ENCODE measurements around the gene CRACR2B.

The CRACR2B gene

GRCh38 chr11:794766-795633 is 32.7 kb upstream of the CRACR2B start:
- DNase-seq (ENCODE audit: low spot score): peak; percentile 47

GRCh38 chr11:795634-796564 is 31.8 kb upstream of the CRACR2B start:
- DNase-seq (ENCODE audit: low spot score): peak; percentile 93

- peak; percentile 44 for DNase-seq (ENCODE audit: low spot score)
Observed at GRCh38 chr11:796565-797295, 31.0 kb upstream of the CRACR2B start.

GRCh38 chr11:797296-798092 is 30.2 kb upstream of the CRACR2B start:
- peak; percentile 87 for DNase-seq (ENCODE audit: low spot score)

- DNase-seq (ENCODE audit: low spot score): peak; percentile 95
Observed at GRCh38 chr11:798093-798713, 29.5 kb upstream of the CRACR2B start, which contains the start of gene SLC25A22. Gene SLC25A22, minus strand, starts transcription at chr11:798281. Its CDS starts 3,275 bp downstream, at chr11:795006.

GRCh38 chr11:799641-800316 is 27.9 kb upstream of the CRACR2B start:
- DNase-seq (ENCODE audit: low spot score): no peak

DNA sequence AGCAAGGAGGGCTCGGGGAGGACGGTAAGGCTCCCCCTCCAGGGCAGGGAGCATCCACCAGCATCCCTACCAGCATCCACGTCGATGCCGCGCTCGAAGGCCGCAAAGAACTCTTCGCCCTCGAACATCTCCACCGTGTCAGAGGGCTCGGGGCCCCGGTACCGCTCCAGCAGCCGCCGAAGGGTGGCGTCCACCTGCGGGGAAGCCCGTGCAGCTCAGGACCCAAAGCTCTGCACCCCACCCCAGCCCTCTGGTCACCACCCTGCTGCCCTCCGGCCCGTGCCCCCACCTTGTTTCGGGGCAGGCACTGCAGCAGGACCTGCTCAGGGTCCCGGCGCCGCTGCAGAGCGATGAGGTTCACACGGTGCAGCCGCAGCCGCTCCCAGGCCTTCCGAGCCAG is 27.2 kb upstream of the CRACR2B start:
- no peak for DNase-seq (ENCODE audit: low spot score)

GRCh38 chr11:801097-801780 is 26.5 kb upstream of the CRACR2B start:
- no peak for DNase-seq (ENCODE audit: low spot score)

DNA sequence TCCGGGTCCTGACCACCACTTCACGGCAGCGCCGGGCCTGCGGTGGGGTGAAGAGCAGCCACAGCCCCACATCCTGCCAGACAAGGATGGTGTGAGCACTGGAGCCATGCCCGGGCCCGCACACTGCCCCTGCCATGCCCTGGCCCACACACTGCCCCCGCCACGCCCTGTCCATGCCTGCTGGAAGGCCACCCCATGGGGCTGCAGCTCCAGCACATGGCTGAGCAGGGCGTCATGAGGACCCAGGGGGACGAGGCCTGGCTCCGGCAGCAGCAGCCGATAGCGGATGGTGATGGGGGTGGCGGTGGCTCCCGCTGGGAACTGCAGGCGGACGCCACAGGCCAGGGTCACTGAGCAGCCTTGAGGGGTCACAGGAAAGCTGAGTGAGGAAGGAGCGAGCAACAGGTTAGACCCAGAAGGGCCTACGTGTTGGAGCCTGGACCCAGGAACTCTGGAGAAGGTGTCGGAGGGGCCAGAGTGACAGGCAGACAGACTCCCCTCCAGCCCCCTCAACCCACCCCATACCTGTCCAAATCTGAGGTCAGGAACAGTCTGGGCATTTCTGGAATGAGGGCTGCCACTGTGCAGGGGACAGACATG is 25.6 kb upstream of the CRACR2B start:
- no peak for DNase-seq (ENCODE audit: low spot score)

DNA sequence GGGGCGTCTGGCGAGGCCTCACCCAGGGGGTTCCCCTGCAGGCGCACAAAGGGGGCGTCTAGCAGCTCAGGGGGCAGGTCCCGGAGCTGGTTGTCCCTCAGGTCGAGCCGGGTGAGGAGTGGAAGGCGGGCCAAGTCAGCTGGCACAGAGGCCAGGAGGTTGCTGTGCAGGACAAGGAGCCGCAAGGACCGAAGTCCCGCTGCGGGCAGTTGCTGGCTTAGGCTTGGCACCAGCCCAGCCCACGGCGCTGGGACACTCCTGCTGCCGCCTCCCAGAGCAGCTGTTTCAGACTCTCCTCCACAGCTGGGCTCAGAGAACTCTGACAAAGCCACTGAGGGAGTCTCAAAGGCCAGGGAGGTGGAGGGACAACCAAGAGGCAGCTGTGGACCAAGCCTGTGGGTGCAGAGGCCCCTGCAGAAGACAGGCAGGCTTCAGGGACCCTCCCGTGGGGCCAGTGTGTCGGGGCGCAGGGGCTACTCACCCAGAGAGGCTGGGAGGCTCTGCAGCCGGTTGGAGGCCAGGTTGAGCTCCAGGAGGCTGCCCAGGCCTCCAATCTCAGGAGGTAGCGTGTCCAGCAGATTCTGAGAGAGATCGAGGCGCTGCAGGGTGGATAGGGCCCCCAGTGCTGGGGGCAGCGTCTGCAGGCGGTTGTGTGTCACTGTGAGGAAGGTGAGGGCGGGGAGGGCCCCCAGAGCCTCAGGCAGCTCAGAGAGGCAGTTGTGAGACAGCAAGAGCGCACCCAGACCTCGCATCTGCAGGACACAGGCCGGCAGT is 24.8 kb upstream of the CRACR2B start:
- DNase-seq (ENCODE audit: low spot score): no peak

GRCh38 chr11:803467-803742 is 24.3 kb upstream of the CRACR2B start:
- no peak for DNase-seq (ENCODE audit: low spot score)

DNA sequence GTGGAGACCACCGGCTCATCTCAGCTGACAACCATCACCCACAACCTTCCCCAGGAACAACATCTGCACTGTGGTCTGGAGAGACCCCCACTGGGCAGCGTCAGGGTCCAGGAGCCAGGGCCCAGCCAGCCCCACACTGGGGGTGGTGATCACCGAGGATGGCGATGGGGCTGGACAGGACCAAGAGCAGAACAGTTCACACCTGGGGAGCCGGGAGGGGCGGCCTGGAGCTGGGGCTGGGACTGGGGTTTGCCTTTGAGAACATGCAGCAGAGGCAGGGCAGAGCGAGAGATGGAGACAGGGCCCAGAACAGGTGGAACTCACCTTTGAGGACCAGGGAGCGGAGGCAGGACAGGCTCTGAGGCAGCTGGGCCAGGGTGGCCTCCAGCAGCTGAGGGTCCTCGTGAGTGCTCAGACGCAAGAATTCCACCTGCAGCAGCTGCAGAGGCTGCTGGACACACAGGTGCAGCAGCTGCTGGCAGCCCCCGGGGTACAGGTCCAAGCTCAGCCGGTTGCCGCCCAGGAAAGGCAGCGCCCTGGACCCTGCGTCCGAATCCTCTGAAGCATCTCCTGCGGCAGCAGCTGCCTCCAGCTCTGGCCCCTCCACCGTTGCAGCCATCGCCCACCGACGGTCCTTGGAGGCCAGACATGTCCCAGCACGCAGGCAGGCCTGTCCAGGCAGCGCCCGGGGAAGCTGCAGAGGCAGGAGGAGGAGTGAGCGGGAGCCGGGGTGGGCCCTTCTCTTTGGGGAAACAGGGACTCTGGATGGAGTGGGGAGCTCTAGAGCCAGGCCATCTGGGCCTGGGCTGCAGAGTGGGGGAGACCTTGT is 23.7 kb upstream of the CRACR2B start:
- no peak for DNase-seq (ENCODE audit: low spot score)

- DNase-seq (ENCODE audit: low spot score): no peak
Observed at GRCh38 chr11:804599-804964, 23.1 kb upstream of the CRACR2B start.

GRCh38 chr11:808427-809286 is 19.1 kb upstream of the CRACR2B start:
- DNase-seq (ENCODE audit: low spot score): peak; percentile 84

DNA sequence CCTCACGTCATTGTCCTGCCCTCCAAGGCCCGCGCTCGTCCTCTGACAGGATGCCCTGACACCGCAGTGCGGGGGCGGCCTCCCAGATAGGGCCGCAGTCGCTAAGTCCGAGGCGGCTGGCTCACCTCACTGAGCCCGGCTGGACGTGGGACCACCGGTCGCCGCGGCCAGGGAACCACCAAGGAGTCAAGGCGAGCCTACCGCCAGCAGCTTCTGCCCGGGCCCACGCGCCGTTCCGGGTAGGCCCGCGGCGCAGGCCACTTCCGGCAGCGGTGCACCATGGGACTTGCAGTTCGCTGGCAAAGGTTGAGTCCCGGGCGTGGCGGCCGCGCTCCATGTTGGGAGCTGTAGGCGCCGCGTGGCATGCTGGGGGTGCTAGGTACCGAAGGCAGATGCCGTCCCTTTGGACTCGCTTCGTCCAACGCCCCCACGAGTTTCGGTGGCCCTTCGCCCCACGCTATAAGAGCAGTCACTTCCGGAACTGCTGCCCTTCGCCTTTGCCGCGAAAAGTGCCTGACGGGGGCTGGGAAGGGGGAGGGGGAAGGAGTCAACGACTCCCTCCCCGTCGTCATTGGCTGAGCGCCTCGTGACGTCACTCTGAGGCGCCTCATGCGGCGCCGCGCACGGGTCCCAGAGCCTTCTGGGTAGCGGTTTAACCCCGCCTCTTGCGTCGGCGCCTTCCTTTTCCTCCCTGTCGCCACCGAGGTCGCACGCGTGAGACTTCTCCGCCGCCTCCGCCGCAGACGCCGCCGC is 18.3 kb upstream of the CRACR2B start, which contains the start of gene RPLP2:
Gene RPLP2, plus strand, starts transcription at position 681 of the 753 bp plus-strand sequence. CDS start 268 bp downstream, outside the sequence.
- peak; percentile 96 for DNase-seq (ENCODE audit: low spot score)

- no peak for DNase-seq (ENCODE audit: low spot score)
Observed at GRCh38 chr11:810040-810567, 17.6 kb upstream of the CRACR2B start.
